GM19043 (cell line): Measurements from ENCODE around the gene C1QTNF7.
A peak's percentile ranks its signal among the peaks of the same experiment; 100 is the strongest.

Experiments used
- ATAC-seq: cut with Tn5 transposase; IDR thresholded peaks from one replicate; pipeline ENCODE4 v1.9.1; 2021; ENCODE audit warnings: low read depth; ENCODE audit not compliant: unreplicated experiment

Gene C1QTNF7

GRCh38 chr4:15427701-15428100 lies at the start of gene C1QTNF7:
Gene C1QTNF7, plus strand, starts transcription at chr4:15428033. Its CDS starts 7,711 bp downstream, at chr4:15435744.
- no peak for ATAC-seq

GRCh38 chr4:15378062-15378461 lies 49.8 kb upstream of the C1QTNF7 start:
- no peak for ATAC-seq

- ATAC-seq, result no peak
Measured at GRCh38 chr4:15378493-15378892, 49.3 kb upstream of the C1QTNF7 start.

DNA sequence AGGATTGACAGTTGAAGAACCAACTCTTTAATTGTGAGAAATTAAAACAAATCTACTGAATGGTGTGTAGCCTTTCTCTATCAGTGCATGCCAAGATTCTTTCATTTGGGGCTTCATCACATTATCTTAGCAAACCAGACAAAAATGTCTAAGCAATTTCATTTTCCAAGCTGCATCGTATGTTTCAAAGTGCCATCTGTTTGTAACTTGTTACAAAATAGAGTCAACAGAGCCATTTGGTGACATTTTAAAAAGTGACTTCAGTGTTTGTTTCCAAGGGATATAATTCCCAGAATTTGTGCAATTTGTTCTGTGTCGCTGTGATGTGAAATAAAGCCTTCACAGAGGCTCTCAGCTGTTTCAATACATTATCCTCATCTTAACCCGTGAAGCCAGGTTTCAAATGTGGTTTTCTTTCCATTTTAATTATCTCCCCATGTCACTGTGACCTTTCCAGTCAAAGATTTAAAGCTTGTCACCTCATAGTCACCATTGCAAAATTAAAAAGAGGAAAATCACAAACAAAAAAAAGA lies 46.0 kb upstream of the C1QTNF7 start:
- ATAC-seq, result no peak

DNA sequence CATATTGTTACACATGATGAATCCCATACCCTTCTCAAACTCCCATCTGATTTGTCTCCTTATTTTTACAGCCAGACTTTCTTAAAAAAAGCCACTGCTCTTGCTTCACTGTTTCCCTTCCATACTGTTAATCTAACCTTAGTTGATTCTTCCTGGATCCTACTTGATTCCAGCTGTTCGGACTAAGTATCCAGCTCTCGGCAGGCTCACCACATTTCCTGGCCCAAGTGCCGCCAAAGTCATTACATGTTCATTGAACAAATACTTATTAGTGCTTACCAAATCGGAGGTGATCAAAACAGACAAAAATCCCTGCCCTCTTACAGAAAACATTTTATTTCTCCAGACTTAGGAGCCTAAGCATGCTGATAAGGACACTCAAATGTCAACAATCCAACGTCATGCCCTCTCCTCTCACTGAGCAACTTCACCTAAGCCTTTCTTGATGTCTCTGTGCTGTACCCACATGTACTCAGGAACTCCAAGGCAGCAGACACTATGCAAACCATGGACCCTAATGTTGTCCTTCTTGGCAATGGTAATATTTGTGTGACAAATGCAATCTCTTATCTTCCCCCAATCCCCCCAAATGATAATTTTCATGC lies 45.1 kb upstream of the C1QTNF7 start:
- ATAC-seq, result no peak

- ATAC-seq, result no peak
Measured at GRCh38 chr4:15385515-15385914, 42.3 kb upstream of the C1QTNF7 start.

DNA sequence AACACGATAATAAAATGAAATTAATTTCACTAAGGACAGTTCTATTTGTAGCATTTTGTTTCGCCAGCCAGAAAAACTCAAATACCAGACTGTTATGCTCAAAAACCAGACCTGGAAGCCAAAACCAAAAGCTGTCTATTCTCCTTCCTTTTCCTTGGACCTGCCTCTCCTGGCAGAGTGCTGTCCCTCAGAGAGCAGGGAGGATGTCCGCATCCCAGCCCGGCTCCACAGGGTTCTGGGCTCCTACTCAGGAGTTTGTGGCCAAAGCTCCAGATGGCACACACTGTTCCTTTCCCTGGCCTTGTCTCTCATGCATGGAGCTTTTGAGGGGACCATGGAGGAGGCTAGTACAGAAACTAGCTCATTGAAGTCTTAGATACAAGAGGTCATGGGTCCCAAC lies 41.9 kb upstream of the C1QTNF7 start:
- no peak for ATAC-seq

GRCh38 chr4:15390494-15390893 lies 37.3 kb upstream of the C1QTNF7 start:
- no peak for ATAC-seq

DNA sequence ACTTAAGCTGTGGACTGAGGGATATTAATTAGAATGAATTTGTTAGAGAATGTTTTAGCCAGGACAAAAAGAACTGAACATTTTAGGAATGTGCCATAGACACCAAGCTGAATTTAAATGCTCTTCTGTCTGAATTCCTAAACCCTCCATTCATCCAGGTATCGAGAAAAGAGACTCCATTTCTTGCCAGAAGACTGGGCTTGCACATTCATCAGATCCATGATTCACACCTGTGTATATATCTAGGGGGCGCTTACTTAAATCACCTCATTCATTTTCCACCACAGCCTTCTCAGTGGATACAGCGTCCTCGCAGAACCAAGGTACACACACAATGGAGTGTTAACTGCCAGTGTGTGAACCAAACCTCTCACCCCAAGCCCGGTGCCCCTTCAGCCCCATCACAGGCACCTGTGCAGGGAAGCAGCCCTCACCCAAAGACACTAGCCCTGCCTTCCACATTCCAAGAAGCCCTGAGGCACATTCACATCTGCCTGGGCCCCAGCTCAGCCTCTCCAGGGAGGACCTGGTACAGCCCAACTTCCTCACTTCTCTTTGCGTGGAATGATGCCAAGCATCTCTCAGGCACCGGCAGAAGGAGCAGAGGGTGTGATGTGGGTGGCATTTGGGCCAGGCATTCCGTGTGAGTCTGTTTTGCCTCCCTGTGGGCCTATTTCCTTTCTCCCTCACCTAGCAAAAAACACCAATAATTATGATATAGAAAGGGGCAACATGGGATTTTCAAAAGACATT lies 35.6 kb upstream of the C1QTNF7 start:
- no peak for ATAC-seq

DNA sequence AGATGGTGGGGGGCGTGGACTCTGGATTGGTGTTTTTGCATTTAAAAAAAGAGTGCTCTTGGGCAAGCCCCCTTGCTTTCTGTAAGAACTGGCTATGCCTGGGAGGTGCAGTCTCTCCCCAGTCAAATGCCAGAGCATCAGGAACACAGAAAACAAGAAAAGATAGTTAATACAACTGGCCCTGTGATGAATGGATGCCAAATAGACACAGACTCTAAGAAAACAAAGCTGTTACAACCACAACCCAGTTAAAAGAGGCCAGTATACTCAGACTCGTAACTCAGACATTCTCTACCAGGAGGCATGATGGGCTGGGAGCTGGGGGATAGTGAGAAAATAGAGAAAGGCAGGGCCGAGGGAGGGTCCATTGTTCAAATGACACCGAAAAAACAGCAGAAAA lies 32.5 kb upstream of the C1QTNF7 start:
- no peak for ATAC-seq

- ATAC-seq, result peak; percentile 71
Measured at GRCh38 chr4:15396157-15396800, 31.6 kb upstream of the C1QTNF7 start.

GRCh38 chr4:15398001-15398400 lies 29.8 kb upstream of the C1QTNF7 start:
- no peak for ATAC-seq

- no peak for ATAC-seq
Measured at GRCh38 chr4:15398732-15399131, 29.1 kb upstream of the C1QTNF7 start.

- ATAC-seq, result no peak
Measured at GRCh38 chr4:15400226-15400625, 27.6 kb upstream of the C1QTNF7 start.

DNA sequence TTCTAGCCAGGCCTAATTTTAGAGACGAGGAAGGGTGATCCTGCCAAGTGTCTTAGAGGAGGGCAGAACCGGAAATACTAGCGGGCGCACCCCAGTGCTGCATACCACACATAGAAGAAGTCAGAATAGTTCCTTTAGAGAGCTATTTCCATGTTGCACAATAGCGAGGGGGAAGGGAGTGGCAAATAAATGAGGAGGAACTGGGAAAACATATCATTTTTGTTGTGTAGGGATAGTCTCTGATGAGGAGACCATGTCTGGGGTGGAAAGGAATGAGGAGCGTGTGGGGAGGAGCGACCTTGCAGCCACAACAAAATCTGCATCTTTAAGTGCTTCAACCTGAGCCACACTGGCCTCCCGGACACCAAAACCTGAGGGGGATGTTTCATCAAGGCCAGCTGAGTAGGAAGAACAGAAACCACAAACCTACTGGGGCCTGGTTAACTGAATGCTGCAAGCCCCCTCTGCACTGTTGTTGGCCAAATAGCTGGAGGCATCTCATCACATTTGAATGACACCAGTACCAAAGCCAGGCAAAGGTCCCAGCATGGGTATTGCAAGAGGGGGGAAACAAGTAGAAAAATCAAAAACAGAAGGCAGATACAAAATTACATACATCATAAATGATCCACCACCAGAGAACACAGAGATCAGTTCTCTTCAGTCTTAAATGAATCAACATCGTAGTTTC lies 26.7 kb upstream of the C1QTNF7 start:
- ATAC-seq, result peak; percentile 52

DNA sequence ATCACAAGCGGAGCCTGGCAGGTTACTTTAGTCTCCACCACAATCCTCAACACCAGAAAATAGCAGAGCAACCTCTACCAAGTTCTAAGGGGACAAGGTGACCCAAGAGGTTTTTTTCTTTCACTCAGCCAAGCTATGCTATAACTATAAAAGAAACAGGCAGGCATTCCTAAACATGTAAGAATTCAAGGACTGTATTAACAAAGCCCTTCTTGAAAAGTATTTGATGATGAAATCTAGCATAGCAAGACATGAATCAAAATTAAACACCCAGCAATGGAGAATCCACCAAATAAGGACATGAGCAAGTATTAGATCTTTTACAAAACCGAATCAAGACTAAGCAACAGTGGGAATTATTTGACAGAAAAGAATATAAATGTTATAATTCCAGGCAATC lies 25.7 kb upstream of the C1QTNF7 start:
- ATAC-seq, result no peak

- ATAC-seq, result no peak
Measured at GRCh38 chr4:15402974-15403373, 24.9 kb upstream of the C1QTNF7 start.

DNA sequence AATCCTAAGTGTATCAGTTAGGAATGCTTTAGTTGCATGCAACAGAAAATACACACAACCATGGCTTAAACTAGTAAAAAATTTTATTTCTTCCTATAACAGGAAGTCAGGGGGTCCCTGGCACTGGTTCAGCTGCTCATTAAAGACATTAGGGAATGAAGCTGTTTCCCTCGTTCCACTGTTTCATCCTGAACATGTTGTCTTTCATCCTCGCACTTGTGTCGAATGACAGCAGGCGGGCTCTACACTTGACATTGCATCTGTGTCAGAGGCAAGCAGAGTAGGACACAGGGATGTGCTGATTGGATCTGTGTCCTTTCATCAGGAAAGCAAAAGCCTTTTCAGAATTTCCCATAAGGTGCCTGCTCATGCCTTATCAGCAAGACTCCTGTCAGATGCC lies 22.8 kb upstream of the C1QTNF7 start:
- no peak for ATAC-seq

- ATAC-seq, result no peak
Measured at GRCh38 chr4:15410750-15411149, 17.1 kb upstream of the C1QTNF7 start.

- ATAC-seq, result no peak
Measured at GRCh38 chr4:15412461-15412860, 15.4 kb upstream of the C1QTNF7 start.

DNA sequence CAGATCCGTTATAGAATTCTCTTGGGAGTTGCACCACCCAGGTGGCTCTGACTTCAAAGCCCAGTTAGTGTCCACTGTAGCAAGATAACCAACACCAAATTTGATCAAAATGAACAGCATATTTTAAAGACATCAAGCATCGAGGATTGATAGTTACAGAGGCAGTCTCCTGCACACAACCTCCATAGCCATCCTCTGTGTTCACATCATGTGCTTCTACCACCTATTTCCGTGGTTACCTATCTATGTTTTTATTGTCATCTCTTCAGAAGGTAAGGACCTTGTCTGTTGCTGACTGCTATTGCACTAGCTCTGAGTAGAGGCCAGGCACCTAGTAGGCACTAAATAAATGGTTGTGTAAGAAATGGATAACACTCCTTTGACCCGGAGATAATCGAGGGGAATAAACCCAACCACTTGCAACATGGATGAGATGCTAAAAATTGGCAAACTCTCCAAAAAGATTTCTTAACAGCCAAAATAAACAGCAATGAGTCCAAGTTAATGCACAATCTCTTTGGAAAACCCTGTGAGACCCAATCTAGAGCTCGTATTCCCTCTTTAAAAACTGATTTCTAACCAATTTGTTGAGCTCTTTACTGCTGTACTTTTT lies 14.7 kb upstream of the C1QTNF7 start:
- ATAC-seq, result no peak
